GM18498 (cell line): ENCODE results near the gene MTX3.

Experiments used
- ATAC-seq: cut with Tn5 transposase; IDR thresholded peaks from one replicate; pipeline ENCODE4 v1.9.1; 2021; ENCODE audit warnings: mild to moderate bottlenecking, moderate library complexity; ENCODE audit not compliant: unreplicated experiment

Gene MTX3

DNA sequence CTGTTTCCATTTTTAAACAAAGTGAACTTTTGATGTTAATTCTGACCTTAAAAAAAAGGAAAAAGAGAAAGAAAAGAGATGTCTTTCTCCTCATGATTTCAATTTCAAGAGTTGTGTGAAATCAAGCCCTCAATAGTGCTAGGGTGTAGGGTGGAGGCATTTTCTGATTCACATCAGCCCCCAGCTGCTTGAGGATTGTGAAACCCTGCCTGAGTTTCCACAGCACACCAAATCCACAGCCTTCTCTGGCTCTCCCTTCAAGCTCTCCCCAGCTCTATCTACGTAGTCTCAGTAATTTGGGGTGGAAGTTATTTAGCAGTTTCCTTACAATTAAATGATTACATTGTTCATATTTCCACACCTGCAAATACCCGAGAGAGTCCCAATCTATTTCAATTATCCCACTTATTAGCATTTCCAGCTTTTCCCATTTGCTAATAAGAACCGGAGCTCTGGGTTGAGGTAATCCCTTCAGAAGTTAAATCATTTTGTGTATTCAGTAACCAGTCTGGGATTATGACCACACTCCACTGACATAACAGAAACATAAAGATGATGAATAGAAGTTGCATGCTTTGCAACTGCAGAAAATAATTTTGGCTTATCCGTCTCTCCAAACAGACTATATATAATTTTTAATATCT lies 54.9 kb downstream of the MTX3 start:
- ATAC-seq = no peak

DNA sequence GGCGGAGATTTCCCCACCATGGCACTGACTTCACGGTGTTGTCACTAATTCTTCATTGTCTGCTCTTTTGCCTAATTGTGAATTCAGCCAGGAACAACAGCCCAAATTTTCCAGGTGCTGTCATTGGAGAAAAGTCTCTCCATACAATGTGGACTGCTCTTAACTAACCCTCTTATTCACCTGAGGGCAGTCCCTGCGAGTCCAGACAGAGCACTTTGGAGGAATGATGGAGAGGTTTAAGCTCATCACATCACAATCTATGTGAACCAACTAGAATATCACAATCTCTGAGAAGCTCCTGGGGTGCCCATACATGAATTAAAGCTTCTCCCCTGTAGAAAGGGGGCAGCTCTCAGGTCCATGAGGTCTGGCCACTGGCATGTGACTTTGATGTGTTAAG lies 56.4 kb downstream of the MTX3 start:
- no peak for ATAC-seq

- ATAC-seq = no peak
Observed at GRCh38 chr5:79932510-79933504, 58.3 kb downstream of the MTX3 start.

- no peak for ATAC-seq
Observed at GRCh38 chr5:79931866-79932265, 59.2 kb downstream of the MTX3 start.

GRCh38 chr5:79931409-79931808 lies 59.7 kb downstream of the MTX3 start:
- ATAC-seq = no peak

GRCh38 chr5:79929095-79929494 lies 62.0 kb downstream of the MTX3 start:
- ATAC-seq = no peak
